ENCODE data around the gene ALKBH4.

The ALKBH4 gene

GRCh38 chr7:102452451-102452850 lies 12.2 kb downstream of the ALKBH4 start:
- no peak for DNase-seq

- no peak for DNase-seq
Observed at GRCh38 chr7:102451371-102452054, 13.2 kb downstream of the ALKBH4 start.

GRCh38 chr7:102450242-102450641 lies 14.4 kb downstream of the ALKBH4 start:
- peak; percentile 66 for DNase-seq

GRCh38 chr7:102449136-102449535 lies 15.5 kb downstream of the ALKBH4 start:
- no peak for DNase-seq

GRCh38 chr7:102447311-102447710 lies 17.4 kb downstream of the ALKBH4 start:
- DNase-seq, result no peak

- DNase-seq, result no peak
Observed at GRCh38 chr7:102446387-102447156, 18.1 kb downstream of the ALKBH4 start.

GRCh38 chr7:102445674-102446071 lies 19.0 kb downstream of the ALKBH4 start:
- DNase-seq, result no peak

GRCh38 chr7:102444961-102445673 lies 19.5 kb downstream of the ALKBH4 start:
- no peak for DNase-seq

GRCh38 chr7:102439963-102440795 lies 24.5 kb downstream of the ALKBH4 start:
- no peak for DNase-seq

- no peak for DNase-seq
Observed at GRCh38 chr7:102436118-102436517, 28.5 kb downstream of the ALKBH4 start.

GRCh38 chr7:102434039-102434486 lies 30.6 kb downstream of the ALKBH4 start:
- DNase-seq, result no peak

- peak; percentile 91 for DNase-seq
Observed at GRCh38 chr7:102433219-102434038, 31.2 kb downstream of the ALKBH4 start, which contains the start of gene ORAI2. TSS of gene ORAI2 (plus strand) at chr7:102433575. CDS start at chr7:102438957, 5,382 bp downstream.

GRCh38 chr7:102432442-102433218 lies 32.0 kb downstream of the ALKBH4 start:
- peak; percentile 46 for DNase-seq

- peak; percentile 69 for DNase-seq
Observed at GRCh38 chr7:102431617-102432298, 32.9 kb downstream of the ALKBH4 start.

- no peak for DNase-seq
Observed at GRCh38 chr7:102429141-102429899, 35.3 kb downstream of the ALKBH4 start.

- DNase-seq, result no peak
Observed at GRCh38 chr7:102427019-102427405, 37.7 kb downstream of the ALKBH4 start.

GRCh38 chr7:102426268-102427018 lies 38.2 kb downstream of the ALKBH4 start:
- peak; percentile 69 for DNase-seq

GRCh38 chr7:102425639-102426267 lies 38.9 kb downstream of the ALKBH4 start:
- peak; percentile 83 for DNase-seq

Measured in activated T-cell treated with anti-CD3 and anti-CD28 coated beads, Interleukin-2, amount 50 U/mL, for 1 hour (primary cell).